GM21723 (cell line): ENCODE measurements around the gene USP3.
A peak's percentile ranks its signal among the peaks of the same experiment; 100 is the strongest.
"Not testable (repeated sequence)": the region's sequence is repeated elsewhere in the genome, so short reads cannot be mapped to it uniquely, and the experiment has no call there.

Experiments used
- ATAC-seq: cut with Tn5 transposase; IDR thresholded peaks from one replicate; pipeline ENCODE4 v1.9.1; 2021; ENCODE audit warnings: mild to moderate bottlenecking, moderate library complexity; ENCODE audit not compliant: unreplicated experiment

Gene USP3

DNA sequence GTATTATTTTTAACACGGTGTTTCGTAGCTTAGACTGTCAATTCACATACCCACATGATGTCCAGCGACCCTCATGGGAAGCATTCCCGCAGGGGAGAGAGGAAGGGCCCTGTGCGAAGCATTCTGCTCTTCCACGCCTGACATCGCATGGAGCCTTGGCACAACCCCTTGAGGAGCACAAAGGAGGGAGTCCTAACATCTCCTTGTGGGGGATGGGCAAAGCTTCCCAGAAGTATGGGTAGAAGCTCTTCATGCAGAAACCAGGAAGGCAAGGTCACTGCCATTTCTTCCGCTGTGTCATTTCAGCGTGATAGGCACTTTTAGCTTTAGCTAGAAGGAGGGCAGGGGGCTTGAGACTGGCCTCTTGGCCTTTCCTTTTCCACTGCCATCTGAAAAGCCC is 28.7 kb upstream of the USP3 start:
- ATAC-seq: no peak

DNA sequence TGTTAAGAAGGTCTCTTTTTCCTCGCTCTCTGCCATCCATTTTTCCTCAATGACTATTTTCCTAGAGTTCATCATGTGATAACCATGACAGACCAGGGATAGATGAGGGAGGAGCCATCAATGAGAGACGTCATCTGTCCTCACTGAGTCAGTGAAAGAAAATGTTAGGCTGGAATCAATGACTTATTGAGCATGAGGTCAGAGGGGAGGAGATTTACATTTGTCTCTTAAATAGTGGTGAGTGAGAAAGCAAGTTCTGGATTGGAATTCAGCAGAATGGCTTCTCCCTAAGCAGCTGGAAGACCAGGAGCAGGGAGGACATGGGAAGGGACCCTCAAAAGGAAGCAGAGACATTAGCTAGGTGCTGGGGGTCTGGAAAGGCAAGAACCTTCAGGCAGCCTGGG is 28.2 kb upstream of the USP3 start:
- no peak for ATAC-seq

DNA sequence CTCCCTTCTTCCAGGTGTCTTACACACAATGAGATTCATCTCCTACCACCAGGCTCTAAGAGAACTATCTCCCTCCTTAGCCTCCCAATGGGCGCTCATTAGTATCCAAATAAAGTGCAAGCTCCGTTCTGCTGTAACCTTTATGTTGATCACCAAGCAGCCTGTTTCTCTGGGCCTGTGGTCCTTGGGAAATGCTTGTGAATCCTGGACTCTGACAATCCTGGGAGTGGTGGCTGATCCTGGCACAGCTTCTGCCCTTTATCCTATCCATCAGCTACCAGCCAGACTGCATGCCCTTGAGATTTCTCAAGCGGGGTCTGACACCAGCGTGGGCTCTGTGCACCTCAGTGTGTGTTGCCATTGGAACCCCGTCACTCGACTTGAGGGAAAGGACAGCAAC is 26.1 kb upstream of the USP3 start:
- ATAC-seq: no peak

DNA sequence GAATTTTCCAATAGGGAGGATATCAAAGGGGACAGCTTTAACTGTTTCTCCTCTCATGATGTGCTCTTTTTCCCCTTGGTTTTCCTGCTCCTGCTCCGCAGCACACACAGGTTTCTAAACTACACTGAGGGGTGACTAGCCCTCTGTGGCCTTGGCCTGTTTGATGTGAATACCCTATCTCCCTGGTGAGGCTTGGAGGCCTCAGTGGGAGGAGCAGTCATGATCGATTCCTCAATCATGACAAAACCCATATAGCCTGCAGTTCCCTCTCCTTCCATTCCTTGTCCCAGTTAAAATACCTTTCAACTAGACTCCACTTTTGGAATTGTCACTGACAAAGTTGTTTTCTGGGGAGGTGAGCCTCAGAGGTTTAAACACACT is 24.0 kb upstream of the USP3 start:
- ATAC-seq: no peak

DNA sequence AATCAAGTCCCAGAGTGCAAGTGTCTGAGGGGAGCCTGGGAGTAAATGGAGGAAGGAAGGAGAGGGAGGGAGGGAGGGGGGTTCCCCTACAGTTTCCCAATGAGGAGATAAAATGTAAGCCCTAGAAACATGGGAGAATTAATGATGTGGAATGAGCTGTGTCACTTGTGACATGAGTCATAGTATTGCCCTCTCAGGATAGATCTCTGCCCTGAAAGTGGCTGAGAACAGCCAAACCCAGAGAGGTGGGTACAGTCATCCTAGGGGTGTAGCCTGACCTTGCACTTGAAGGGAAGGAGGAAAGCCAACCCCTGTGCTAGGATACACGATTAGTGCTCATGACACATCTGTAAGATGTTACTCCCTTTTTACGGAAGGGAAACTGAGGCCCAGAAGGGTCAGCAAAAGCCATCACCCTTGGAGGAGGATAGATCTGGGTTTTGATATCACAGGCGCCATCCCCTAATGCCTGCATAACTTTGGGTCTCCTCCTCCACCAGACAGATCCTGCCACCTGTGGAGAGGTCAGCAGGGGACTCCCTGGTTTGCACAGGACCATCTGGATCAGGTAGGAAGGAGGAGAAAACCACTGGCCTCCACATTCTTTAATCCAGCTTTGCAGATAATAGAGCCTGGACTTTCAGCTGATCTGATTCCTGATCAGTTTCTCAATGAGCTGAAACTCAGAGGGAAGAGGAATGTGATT is 23.1 kb upstream of the USP3 start:
- ATAC-seq: no peak

DNA sequence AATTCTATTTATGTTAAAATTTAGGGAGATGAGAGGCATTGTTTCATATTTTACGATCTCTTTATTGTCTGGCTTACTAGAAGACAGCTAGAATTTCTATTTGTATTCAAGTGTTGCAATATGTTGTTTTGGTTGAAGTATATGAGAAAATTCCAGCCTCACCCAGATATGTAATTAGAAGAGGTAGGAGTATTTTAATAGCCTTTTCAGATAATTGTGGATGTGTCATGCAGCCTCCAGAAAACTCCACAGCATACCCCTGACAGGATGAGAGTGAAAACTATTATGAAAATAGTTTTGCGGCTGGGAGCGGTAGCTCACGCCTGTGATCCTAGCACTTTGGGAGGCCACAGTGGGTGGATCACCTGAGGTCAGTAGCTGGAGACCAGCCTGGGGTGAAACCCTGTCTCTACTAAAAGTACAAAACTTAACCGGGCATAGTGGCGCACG is 21.5 kb upstream of the USP3 start:
- no peak for ATAC-seq

DNA sequence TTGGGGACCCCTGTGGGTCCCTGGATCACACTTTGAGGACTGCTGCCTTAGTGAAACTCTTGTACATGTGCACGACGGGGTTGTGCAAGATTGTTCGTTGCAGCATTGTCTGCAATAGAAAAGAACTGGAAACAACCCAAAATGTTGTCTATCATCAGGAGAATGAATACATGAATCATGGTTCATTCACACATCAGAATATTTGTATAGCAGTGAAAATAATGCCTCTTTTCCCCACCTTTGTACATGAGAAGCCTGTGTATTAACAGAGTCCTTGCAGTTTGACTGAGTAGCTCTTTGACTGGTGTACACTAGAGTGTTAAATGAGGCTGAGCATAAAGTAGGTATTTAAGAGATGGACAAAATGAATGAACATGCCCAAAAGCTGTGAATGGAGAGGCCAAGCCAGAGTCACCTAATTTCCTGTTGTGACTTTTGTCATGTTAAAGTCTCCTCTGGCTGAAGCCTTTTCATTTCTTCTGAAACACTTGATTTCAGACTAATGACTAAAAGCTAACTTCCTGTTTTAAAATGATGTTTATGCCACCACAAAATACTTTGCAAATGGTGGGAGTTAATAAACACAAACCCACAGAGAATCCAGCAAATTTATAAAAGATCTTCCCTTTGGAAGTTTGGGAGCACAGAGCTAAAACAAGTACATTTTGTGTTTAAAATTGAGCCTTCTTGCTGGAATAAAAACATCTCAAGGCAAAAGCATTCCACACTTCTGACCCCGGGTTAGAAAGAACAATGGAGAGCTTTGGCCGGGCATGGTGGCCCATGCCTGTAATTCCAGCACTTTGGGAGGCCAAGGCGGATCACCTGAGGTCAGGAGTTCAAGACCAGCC is 20.6 kb upstream of the USP3 start:
- ATAC-seq: no peak

DNA sequence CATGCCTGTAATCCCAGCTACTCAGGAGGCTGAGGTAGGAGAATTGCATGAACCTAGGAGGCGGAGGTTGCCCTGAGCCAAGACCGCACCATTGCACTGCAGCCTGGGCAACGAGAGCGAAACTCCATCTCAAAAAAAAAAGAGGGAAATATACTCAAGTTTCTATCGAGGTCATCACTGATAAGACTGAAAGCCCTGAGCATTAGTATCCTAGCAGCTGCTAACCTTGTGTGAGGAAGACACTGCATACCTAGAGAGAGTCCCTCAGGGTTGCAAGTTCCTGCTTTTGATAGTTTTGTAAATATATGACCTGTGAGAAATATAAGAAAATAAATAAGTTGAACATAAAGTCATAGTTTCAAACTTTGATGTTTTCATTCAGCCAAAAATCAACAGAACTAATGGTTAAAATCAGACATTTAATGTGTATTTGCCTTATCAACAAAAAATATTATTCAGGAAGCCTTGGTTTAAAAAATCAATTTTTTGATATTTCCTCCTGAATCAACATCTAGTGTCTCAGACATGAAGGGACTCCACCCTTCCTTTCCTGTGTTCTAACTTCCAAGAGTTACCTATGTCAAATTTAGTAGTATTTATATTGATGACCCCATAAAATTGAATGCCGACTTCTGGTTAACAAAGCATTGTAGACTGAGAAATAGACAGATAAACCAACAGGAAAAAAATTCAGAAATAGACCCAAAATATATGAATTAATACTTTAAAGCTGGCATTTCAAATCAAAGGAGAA is 19.8 kb upstream of the USP3 start:
- no peak for ATAC-seq

DNA sequence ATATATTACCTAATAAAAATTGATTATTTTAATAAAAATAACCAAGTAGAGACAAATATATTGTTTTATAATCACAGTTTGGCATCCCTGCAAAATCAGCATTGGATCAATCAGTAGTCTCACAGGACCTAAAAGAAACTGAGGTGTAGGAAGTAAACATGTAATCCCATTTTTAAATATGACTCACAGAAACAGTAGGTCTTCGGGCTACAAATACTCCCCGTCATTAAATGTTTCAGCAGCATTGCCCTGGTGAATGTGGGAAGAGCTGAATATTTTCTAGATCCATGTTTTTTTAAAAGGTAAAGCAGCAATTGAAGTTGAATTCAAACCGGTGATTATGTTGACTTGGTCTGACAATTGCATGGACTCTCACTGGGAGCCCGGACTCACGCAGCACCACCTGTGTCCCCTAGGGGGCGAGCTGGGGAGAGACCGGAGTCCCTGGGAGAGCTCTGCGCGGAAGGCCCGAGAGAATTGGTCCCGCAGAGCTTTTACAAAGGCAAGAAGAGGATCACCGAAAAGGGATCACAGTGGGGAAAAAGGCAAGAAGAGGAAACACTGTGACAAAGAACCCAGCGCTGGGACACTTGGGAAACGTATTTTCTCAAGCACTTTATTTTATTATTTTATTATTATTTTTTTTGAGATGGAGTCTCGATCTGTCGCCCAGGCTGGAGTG is 17.2 kb upstream of the USP3 start:
- ATAC-seq: peak; percentile 49

DNA sequence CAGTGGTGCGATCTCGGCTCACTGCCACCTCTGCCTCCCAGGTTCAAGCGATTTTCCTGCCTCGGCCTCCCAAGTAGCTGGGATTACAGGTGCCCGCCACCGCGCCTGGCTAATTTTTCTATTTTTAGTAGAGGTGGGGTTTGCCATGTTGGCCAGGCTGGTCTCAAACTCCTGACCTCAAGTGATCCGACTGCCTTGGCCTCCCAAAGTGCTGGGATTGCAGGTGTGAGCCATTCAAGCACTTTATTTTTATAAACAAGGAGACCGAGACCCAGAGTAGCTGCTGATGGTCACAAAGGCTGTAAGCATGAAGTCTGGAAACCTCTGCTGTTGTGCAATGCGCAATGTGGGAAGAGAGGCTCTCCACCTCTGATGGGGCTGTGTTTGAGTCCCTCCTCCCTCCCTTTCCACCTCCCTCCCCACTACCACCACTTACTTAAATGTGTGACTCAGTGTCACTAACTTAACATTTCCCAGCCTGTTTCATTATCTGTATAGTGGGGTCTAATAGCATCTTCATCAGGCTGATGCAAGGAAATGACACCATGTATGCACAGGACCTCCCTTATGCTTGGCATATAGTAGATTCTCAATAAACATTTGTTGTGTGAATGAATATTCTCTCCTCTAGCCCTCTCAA is 16.5 kb upstream of the USP3 start:
- not testable (repeated sequence) for ATAC-seq

DNA sequence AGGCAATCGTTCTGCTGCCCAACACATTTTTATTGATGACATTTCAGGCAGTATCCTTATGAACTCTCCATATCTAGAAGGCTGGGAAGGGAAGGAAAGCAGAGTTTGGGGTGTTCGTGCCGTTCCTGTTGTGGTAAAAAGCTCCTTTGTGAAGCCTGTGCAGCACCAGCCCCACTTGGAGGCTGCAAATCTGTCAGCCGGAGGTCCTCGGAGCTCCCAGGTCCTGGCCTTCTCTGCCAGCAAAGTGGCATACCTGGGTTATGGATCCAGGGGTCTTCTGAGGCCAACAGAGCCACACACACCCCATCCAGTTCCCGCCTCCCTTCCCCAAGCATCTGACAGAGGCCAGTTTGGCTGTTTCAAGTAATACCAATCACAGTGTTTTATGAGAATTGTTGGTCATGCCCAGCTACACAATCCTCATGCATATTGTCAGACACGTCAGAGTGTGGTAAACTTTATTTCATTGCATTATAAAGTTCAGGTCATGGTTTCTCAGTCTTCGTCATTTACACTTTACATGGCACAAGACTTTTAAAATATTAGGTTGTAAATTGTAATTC is 15.9 kb upstream of the USP3 start:
- no peak for ATAC-seq

DNA sequence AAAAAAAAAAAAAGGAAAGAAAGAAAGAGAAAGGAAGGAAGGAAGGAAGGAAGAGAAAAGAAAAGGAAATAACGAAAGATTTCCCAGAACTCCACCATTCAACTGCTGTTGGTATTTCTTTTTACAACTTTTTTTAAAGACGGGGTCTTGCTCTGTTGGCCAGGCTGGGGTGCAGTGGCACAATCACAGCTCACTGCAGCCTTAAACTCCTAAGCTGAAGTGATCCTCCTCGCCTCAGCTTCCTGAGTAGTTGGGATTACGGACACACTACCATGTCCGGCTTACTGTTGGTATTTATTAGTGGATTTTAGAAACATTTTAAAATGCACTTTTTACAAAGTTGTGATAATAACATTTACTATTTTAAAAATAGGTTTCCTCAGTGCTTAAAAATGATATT is 15.0 kb upstream of the USP3 start:
- ATAC-seq: no peak

DNA sequence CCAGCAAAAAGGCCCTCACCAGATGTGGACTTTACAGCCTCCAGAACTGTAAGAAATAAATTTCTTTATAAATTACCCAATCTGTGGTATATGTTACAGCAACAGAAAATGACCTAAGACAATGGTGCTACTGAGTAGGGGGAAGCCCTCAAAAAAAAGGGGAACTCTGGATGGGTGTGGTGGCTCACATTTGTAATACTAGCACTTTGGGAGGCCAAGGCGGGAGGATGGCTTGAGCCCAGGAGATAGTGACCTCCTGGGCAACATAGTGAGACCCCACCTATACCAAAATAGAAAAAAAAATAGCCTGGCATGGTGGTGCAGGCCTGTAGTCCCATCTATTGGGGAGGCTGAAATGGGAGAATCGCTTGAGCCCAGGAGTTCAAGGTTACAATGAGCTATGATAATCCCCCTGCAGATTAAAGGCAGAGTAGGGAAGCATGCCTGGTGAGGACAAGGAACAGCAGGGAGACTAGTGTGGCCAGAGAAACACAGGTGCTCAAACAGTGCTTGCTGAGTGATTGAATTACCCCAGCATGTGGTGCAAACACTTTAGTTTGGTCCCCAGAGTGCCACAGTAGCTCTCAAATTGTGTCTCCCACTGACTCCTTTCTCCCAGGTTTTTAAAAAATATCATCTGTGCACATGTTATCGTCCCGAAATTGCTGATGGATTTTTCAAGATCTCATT is 13.9 kb upstream of the USP3 start:
- no peak for ATAC-seq

DNA sequence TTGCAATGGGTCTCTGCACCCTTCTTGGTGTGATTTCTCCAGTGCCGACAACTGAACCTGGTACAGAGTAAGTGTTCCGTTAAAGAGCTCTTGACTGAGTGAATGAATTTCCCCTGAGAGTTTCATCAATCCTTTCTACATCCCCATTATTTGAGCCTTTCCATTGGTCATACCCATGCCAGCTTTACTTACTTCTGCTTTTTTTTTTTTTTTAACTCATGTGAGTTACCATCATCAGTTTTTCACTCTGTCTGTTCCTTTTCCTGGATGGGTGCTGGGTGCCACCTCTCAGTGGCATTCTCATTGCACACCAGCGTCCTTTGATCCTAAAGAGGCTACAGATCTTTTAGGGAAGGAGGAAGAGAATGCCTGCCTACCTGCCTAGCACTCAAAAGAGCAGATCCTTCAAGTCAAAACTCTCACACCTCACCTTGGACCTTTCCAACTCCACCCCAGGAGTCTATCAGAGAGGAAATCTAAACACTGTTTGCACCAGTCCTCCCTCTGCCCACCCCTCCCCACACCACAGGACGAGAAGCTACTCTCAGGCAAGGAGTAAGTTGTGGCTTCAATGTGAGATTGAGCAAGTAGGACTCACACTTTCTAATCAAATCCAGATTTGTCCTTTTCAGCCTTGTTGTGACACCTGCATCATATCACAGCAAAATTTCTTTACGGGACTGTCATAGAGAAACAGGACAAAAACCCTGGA is 13.1 kb upstream of the USP3 start:
- no peak for ATAC-seq

DNA sequence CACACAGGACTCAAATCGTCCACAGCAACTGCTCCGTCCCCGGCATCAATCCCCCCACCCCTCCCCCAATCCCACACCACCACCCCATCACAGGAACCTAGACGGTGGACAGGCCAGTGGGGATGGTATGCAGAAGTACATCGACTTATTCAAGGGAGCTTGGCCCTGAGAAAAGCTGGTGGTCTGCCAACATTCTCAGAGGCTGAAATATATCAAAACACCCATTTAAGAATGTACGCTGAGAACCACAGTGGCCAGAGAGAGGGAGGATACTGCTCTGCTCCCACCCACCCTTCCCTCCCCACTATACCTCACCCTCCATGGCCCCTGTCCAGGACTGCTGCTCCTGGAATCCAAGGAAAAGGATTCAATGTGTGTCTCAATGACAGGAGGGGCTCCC is 12.4 kb upstream of the USP3 start:
- ATAC-seq: no peak

DNA sequence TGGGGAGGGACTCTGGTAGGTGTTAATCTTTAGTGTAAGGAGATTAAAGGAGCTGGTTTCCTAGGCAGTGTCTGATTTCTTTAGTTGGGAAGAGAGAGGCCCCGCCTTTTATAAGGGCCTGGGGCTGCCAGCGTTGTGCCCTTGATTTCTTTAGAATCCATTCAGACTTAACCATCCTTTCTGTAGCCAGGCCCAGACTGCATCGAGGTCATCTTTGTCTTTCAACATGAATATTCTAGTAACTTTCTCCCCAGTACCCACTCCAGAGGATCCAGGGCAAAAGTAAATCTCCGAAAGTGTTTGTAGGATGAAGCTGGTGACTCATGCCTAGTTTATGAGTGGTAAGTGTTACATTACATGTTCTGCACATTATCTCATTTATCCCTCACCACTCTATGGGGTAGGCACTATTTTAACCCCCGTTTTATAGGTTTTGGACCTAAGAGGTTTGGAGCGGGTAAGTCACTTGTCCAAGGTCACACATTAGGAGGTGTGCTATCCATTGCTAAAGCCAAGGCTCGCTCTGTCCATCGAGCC is 11.8 kb upstream of the USP3 start:
- ATAC-seq: no peak

DNA sequence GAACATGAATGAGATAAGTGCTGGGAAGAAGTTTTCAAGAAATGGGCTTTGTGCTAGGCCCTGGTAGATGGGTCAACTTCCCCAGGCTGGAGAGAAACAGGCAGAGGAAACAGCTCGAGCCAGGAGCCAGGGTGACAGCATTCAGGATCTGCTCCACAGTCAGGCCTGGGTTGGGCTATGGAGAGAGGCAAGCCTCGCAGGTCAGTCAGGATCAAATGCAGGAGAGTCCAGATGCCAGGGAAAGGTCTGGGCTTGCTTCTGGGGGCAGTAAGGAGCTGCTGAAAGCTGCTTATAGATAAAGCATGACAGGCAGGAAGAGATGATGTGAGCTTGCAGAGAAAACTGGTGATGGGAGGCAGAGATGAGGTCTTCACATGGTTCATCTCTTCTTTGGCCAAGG is 11.0 kb upstream of the USP3 start:
- no peak for ATAC-seq

DNA sequence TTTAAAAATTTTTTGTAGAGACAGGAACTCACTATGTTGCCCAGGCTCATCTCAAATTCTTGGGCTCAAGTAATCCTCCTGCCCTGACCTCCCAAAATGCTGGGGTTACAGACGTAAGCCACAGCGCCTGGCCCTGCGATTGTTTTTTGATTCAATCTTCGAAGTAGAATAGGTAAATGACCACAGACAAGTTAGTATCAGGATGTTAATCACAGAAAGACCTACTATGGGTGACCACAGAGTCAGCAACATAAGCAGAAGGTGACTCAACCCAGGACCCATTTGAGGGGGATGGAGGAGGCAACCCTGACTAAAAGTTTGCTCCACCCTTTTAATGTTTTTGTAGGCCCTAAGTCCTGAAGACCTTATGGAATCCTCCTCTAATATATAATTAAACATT is 10.0 kb upstream of the USP3 start:
- ATAC-seq: no peak

DNA sequence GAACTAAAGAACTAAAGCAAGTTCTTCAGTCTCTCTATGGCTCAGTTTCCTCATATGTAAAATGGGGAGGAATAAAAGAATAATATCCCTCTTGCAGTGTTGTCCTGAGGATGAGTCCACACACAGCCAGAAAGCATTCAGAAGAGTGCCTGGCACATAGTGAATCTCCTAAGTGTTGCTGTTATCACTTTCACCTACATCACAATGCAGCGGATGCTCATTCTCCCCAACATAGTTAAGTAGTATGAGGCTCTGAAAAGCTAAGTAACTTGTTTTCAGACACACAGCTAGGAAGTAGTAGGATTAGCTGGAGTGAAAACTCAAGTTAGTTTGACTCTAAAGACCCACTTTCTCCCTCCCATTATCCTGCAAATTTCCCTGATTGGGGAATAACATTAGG is 9.1 kb upstream of the USP3 start:
- ATAC-seq: no peak
